A549 (cell line): ENCODE data around the gene NRXN3.

Experiments used
- CHD2 ChIP-seq: fragments of 150-350 bp; IDR thresholded peaks from 2 replicates; pipeline ENCODE4 v1.6.1; 2014; ENCODE audit warnings: low read length; ENCODE audit not compliant: partially characterized antibody
- ZFP36 ChIP-seq: fragments of 450-650 bp; IDR thresholded peaks from 2 replicates; pipeline ENCODE4 v1.6.1; 2014; ENCODE audit warnings: borderline replicate concordance; ENCODE audit not compliant: partially characterized antibody
- TF ChIP-seq, protein P1 (sequence below): IDR thresholded peaks from 2 replicates; pipeline ENCODE4 v1.6.1; 2012
- TF ChIP-seq, protein P2 (sequence below): fragments of 450-650 bp; IDR thresholded peaks from 2 replicates; pipeline ENCODE4 v1.6.1; 2014; ENCODE audit warnings: antibody characterized with exemption

DNA sequence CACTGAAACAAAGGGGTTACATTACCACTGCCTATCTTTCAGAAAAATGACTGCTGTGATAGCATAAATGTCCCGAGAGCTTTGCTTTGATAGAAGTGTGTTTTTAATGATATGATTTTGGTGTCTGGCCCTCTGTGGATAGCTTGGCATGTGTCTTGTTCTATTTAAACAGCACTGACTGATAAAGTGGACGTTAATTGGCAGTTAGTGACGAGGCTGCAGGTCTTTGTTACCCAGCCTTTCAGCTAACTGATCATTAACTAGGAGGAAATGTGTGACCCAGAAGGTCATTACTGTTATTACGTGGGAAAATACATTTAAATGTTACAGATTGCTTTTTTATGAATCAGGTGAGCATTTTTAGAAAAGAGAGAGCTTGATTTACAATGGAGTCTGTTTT, 1612.9 kb downstream of the NRXN3 start:
- TF ChIP-seq, protein P1, sequence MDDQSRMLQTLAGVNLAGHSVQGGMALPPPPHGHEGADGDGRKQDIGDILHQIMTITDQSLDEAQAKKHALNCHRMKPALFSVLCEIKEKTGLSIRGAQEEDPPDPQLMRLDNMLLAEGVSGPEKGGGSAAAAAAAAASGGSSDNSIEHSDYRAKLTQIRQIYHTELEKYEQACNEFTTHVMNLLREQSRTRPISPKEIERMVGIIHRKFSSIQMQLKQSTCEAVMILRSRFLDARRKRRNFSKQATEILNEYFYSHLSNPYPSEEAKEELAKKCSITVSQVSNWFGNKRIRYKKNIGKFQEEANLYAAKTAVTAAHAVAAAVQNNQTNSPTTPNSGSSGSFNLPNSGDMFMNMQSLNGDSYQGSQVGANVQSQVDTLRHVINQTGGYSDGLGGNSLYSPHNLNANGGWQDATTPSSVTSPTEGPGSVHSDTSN: no peak
- TF ChIP-seq CHD2: no peak
- no peak for TF ChIP-seq ZFP36
- TF ChIP-seq, protein P2, sequence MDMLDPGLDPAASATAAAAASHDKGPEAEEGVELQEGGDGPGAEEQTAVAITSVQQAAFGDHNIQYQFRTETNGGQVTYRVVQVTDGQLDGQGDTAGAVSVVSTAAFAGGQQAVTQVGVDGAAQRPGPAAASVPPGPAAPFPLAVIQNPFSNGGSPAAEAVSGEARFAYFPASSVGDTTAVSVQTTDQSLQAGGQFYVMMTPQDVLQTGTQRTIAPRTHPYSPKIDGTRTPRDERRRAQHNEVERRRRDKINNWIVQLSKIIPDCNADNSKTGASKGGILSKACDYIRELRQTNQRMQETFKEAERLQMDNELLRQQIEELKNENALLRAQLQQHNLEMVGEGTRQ: no peak
